Right ventricle myocardium superior (tissue), 1 donor: ENCODE measurements around the gene FBXO46. TPM values are rescaled to one million over a fixed set of nuclear protein-coding genes. Genes with fewer than 3 reads are reported as not detected.
A peak's percentile ranks its signal among the peaks of the same experiment; 100 is the strongest.
"Not testable (repeated sequence)": the region's sequence is repeated elsewhere in the genome, so short reads cannot be mapped to it uniquely, and the experiment has no call there.

Experiments
- ATAC-seq: fragments of 200-7000 bp; cut with Tn5 transposase; one replicate; pipeline ENCODE4 v1.9.1; 2020; ENCODE audit warnings: mild to moderate bottlenecking; ENCODE audit not compliant: poor library complexity
- DNase-seq: peaks from one replicate; pipeline ENCODE4 v3.0.0-alpha.2; 2020
- intact Hi-C: fragments of 100-400 bp; cut with DNase I; formaldehyde crosslinking; loops from one replicate; pipeline ENCODE4 v1.11.2; 2022
- total RNA-seq: library from RNA; stranded (reverse); fragmentation: NEBNext Ultra II Directional; extraction: Animal tissue kit (Norgen Biotek cat#: 25700); gene quantifications from one replicate; pipeline ENCODE4 v1.2.1, GENCODE V29; 2021
- donor health status: DM: no; HTN: yes; CAD: no; lungs with severe emphysema.

FBXO46 gene
- total RNA-seq, 1 donor from 2014 or later, result 14.5 TPM

DNA sequence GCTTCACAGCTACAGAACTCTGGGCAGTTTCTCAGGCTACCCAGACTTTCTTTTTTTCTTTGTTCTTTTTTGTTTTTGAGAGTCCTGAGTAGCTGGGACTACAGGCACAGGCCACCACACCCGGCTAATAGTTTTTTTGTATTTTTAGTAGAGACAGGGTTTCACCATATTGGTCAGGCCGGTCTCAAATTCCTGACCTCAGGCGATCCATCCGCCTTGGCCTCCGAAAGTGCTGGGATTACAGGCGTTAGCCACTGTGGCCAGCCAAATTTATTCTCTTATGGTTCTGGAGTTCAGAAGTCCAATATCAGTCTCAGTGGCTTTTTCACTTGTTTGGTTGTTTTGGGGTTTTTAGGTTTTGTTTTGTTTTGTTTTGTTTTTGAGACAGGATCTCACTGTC lies 14.9 kb upstream of the FBXO46 start:
- intact Hi-C loops, result no loop called here
- DNase-seq, result no peak
- no peak for ATAC-seq

DNA sequence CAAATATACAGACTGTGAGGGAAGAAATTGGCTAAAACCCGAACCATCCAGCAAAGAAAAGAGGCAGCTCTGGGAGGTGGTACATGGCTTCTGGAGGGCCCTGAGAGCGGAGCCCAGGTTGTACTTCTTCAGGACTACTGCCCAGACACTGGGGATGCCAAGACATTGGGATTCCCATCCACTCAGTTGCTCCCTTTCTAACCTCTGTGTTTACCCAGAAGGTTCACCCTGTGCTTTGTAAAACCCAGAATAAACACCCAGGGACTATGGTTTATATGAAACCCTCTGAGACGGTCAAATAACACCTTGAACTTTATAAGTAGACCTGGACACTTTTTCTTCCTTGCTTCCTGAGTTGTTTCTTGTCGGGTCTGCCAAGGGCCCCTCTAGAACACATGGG lies 12.3 kb upstream of the FBXO46 start:
- ATAC-seq (no peak), DNase-seq (no peak)
- intact Hi-C loops, result no loop called here

DNA sequence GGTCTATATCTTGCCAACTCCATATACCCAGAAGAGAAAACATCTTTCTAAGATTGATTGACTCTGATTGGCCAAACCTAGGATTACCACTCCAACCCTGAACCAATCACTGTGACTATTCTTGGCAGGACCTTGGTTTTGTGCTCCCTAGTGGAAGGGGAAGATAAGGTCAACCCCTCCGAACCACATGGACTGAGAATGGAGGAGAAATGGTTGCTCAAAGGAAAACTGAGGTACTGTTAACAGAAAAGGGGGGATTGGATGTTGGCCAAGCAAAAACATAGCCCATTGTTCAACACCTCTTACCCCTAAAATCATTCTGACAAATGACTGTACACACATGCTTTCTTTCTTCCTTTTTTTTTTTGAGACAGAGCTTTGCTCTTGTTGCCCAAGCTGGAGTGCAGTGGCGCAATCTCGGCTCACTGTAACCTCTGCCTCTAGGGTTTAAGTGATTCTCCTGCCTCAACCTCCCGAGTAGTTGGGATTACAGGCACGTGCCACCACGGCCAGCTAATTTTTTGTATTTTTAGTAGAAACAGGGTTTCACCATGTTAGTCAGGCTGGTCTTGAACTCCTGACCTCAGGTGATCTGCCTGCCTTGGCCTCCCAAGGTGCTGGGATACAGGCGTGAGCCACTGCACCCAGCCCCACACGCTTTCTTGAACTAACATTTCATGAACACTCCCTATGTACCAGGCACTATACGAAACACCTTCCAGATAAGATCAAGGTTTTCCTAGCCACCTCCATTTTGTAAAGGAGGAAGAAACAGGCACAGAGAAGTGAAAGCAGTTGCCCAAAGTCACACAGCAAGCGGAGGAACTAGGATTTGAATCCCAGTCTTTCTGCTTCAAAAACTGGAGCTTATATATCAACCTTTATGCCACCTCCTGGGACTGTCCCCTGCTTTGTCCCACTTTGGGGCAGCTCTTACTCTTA lies 9.1 kb upstream of the FBXO46 start:
- intact Hi-C loops, result no loop called here
- DNase-seq, result no peak
- no peak for ATAC-seq

DNA sequence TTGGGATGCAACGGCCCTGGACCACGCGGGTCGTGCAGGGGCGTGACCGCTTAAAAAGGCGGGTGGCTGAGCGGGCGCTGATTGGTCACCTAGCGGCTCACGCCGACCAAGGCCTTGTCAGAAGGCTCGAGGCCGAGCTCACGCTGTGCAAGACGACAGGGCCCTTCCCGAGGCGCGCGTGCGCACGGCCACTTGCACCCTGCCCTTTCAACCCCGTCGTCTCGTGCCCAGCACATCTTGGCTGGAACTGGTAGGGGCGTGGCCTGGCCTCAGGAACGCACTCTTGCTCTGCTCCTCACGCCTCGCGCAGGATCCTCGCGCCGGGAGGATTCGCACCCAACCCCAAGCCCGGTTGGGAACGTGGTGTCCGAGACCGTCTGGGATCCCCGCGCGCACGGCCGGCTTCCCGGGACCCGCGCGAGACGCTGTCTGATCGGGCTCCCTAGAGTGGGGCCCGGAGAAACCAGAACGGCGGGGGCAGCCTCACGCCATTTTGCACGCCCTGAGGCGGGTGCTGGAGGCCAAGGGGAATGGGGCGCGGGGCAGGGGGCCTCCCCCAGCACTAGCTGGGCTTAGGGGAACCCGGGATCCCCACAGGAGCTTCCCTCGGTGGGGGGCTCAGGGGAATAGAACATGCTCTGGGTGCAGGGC lies 2.6 kb upstream of the FBXO46 start, which contains the start of gene MEIOSIN:
Gene MEIOSIN (plus strand): TSS at position 280 of the 651 bp plus-strand sequence. CDS start 1,938 bp downstream, outside the sequence.
- DNase-seq (no peak), ATAC-seq (no peak)
- intact Hi-C loops, result no loop called here

DNA sequence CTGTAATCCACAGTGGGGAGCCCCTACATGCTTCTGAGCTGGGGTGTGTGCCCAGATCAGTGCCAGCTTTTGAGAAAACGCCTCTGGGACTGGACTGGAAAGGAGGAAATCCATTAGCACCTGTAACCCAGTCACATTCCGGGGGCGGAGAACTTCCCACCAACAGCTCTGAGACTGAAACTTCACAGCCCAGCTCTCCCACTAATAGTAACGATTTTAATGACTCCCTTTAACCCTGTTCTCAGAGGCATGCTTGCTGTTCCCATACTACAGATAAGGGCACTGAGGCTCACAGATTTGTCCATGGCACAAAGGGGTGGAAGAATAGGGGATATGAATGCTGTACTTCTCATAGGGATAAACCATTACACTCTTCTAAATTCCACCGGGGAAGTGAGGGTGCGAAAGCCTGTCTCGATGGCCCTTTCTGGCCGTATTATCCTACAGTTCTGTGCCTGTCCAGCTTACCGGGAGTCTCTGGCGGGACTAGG lies 851 bp downstream of the FBXO46 start:
- DNase-seq (no peak), ATAC-seq (no peak)
- intact Hi-C loops, result no loop called here

DNA sequence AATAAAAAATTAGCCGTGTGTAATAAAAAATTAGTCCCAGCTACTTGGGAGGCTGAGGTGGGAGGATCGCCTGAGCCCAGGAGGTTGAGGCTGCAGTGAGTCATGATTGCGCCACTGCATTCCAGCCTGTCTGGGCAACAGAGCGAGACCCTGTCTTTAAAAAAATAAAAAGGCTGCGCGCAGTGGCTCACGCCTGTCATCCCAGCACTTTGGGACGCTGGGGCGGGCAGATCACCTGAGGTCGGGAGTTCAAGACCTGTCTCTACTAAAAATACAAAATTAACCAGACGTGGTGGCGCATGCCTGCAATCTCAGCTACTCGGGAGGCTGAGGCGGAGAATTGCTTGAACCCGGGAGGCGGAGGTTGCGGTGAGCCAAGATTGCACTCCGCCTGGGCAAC lies 2.0 kb downstream of the FBXO46 start:
- ATAC-seq, DNase-seq, intact Hi-C loops: not testable (repeated sequence)

DNA sequence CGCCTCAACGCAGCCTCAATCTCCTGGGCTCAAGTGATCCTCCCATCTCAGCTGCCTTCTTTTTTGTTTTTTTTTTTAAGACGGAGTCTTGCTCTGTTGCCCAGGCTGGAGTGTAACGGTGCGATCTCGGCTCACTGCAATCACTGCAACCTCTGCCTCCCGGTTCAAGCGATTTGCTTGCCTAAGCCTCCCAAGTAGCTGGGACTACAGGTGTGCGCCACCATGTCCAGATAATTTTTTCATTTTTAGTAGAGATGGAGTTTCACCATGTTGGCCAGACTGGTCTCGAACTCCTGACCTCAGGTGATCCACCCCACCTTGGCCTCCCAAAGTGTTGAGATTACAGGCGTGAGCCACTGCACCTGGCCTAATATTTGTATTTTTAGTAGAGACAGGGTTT lies 10.6 kb downstream of the FBXO46 start:
- intact Hi-C loops, ATAC-seq, DNase-seq: not testable (repeated sequence)

DNA sequence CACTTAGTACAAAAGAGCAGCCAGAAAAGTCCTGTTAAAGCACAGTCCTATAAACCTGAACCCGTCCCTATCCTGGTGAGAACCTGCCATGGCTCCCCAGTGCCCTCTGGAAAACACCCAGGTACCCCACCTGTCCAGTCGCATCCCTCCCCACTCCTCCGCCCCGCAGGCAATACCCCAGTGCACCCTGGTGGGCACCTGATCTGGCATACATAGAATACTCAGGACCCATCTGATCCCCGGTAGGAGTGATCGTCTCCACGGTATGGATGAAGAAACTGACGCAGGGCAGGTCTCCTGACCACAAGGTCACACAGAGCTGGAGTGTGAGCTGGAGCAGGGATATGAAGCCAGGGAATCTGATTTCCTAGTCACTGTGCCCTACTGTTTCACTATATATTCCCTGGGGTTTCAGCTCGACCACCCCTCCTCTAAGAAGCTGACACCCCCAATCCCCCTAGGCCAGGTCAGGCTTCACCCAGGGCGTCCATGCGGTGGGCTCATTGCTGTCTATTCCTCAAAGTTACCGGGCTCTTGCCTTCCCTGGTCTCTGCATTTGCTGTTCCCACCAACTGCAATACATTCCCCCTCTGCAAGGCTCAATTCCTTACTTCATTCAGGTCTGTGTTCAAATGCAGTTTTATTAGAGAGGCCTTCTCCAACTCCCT lies 12.6 kb downstream of the FBXO46 start:
- no peak for DNase-seq
- intact Hi-C loops, result loop anchor here (5.0 kb wide), 1 partner anchor 49 kb away; the partner anchor contains the start of gene SIX5
- ATAC-seq, result peak; percentile 2

DNA sequence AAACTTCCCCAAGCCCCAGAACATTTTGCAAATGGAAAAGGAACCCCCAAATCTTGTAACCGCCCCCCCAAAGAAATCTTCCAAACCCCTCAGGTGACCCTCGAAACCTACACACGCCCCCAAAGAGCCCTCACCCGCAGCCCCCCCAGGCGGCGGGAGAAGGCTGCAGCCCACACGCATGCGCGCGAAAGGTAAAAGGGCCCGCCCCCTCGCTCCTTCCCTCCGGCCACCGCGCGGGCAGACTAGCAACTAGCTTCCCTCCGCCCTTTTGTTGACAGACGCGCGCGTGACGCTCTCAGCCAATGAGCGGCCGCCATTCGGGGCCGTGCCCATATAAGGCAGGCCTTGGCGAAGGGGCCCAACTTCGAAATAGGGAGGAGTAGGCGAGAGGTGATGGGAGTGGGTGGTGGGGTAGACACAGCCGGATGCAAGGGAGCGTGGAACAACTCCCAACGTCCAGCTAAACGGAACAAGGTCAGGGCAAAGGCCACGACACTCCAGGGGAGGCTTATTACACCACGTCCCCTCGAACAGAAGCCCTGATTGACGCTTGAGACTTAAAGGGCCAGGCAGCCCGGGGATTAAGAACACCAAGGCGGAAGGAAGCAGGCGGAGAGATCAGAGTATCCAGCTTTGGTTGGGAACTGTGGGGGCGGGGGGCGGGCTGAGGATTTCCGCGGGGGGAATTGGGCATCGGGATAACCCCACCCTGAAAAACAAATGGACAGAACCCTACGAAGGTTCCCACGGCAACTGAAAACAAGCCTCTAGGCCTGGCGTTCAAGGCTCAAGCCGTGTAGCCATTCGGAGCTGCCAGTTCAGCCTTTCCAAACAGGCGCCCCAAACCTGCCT lies 13.3 kb downstream of the FBXO46 start:
- ATAC-seq, result peak; percentile 97
- intact Hi-C loops, result loop anchor here (5.0 kb wide), 1 partner anchor 50 kb away; the partner anchor contains the start of gene SIX5

DNA sequence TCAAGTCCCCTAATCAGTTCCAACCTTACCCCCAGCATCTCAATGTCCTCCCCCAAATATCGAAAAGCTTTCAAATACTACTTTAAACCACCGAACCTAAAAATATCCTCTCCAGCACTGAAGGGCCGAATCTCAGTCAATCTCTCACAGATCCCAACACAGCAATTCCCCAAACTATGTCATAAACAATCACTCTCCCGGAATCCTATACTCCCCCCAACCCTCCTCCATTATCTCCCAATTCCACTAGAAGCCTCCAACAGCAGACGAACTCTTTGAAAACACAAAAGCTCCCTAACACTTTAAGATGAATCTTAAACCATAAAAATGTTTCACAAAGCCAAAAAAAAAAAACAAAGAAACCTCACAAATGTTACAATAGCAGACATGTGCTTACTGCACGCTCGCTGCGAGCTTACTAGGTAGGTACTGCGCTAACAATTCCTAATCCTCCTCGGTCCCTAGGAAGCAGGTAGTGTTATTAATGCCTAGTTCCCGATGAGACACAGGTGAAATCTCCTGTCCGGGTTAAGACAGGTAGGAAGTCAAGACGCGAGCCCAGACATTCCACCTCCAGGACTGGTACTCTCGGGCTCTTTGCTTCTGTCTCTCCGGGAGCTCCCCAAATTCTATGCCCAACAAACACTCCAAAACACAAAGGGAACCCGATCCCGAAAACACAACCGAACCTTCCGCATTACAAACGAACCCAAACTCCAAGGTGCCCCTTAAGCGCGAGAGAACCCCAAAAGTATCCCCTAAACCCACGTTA lies 14.2 kb downstream of the FBXO46 start:
- DNase-seq, result no peak
- intact Hi-C loops, result loop anchor here (5.0 kb wide), 1 partner anchor 51 kb away; the partner anchor contains the start of gene SIX5

More for the DNA sequence above, 13.3 kb downstream of the FBXO46 start:
- peak; percentile 99 for DNase-seq

DNA sequence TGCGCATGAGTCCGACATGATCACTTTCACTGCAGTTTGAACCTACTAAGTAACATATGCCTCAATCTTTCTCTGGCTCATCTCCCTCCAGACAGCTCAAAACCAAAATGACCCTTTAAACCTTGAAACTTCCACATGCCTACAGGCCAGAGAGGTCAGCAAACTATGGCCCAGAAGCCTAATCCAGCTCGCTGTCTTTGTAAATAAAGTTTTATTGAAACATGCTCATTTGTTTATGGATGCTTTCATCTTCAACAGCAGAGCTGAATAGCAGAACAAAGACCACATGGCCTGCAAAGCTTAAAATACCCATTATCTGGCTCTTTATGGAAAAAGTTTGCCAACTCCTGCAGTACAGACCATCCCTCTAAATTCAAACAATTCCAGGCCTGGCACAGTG lies 15.6 kb downstream of the FBXO46 start:
- no peak for DNase-seq
- intact Hi-C loops, result loop anchor here (5.0 kb wide), 1 partner anchor 52 kb away; the partner anchor contains the start of gene SIX5
- ATAC-seq, result no peak

More for the DNA sequence above, 14.2 kb downstream of the FBXO46 start:
- ATAC-seq, result peak; percentile 2

DNA sequence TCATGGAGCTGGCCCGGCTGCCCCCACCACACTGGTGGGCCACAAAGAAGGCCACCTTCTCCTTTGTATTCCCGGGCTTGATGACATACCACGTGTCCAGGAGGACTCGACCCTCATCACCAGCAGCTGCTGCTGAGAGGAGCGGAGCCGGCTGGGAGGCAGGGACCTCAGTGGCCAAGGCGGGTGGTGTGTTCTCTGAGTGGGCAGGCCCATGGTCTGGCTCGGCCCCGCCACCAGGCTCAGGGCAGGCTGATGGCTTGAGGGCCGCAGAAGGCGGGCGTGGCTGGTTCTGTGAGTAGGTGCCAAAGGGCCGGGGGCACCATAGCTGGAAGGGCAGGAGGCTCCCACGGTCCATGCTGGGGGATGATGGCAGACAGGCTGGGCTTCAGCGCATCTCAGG lies 17.6 kb downstream of the FBXO46 start:
- ATAC-seq (no peak), DNase-seq (no peak)
- intact Hi-C loops, result no loop called here

DNA sequence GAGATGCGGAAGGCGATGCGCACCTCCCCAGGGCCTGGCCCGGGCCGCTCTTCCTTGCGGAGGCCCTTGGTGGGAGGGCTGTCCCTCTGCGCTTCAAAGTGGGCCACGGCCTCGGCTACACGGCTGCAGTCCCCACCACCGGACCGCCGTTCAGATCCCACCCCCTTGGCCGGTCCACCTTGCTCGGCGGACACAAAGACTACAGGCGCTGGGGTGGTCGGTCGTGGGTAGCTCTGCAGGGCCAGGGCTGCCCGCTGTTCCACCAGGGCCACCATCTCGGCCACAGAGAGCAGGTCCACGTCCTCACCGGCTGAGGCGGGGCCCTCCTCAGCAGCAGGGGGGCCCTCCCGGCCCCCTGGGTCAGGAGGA lies 18.0 kb downstream of the FBXO46 start:
- intact Hi-C loops, result no loop called here
- ATAC-seq (no peak), DNase-seq (no peak)

DNA sequence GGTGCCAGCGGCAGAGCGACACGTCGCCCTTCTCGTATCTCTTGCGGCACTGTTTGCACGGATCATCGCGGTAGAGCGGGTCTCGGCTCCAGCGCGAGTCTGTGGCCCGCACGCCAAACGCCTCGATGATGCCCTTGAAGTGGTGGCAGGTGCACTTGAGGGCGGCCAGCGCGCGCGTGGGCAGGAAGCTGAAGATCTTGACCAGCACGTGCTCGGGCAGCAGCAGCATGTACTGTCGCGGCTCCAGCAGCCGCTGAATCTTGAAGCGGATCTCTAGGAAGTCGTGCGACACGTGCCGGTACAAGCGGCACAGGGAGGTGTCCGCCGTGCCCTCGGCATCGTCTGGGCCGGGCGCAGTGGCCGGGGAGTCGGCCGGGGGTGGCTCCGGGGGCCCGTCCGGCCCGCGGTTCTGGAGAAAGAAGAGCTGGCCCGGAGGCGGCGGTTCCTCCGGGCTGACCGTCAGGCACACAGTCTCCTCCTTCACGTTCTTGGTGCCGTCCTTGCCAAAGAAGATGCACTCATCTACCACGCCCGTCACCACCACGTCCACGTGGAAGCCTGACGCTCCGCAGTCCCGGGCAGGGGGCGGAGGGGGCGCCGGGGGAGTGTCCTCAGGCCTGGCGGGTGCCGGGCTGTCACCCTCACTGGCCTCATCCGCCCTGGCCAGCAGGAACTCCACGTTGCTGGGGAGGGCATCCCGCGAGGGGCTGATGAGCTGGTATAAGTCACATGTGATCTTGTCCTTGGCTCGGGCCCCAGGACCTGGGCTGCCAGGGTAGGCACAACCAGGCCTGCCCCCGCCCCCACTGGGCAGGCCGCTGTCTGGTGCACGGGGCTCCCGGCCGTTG lies 18.6 kb downstream of the FBXO46 start:
- intact Hi-C loops, result no loop called here

DNA sequence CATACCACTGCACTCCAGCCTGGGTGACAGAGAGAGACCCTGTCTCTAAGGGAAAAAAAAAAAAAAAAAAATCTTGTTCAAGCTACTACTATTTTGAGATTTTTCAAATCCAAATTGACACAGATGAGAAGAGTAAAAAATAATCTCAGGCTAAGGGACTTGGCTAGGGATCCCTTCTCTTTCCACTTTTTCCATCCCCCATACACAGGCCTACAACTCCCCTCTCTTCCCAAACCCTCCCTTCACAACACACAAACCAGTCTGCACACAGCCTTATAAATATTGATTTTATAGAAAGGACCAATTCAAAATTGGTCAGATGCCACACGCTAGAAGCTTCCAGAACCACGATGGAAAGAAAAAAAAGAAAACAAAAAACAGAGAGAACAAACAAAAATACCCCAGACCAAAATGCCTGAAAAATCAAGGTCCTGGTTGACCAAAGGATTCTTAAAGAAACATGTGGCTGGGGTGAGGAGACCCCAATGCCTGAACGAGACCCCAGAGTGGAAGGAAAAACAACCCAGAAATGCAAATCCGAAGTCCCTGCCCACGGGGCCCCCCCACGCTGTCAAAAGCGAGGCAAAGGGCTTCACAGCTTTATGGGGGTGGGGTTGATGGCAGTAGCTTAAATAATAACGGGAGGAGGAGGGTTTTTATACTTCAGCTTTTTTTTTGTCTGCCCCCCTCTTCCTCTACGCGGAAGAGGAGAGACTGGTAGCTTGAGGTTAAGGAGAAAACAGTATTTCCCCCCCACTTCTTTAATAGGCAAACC lies 20.2 kb downstream of the FBXO46 start:
- ATAC-seq (no peak), DNase-seq (no peak)
- intact Hi-C loops, result no loop called here

More for the DNA sequence above, 18.6 kb downstream of the FBXO46 start:
- DNase-seq (no peak), ATAC-seq (no peak)
